ENCODE data around the gene CAPN15.

The CAPN15 gene

GRCh38 chr16:526181-527014 lies 1.1 kb upstream of the CAPN15 start:
- DNase-seq (ENCODE audit: low read depth): no peak

- DNase-seq (ENCODE audit: low read depth): peak; percentile 64
These were observed 849 bp downstream of the CAPN15 start for GRCh38 chr16:528111-529011.

GRCh38 chr16:529012-529575 lies 1.6 kb downstream of the CAPN15 start:
- no peak for DNase-seq (ENCODE audit: low read depth)

- no peak for DNase-seq (ENCODE audit: low read depth)
These were observed 2.8 kb downstream of the CAPN15 start for GRCh38 chr16:530111-530817.

GRCh38 chr16:531494-532125 lies 4.1 kb downstream of the CAPN15 start:
- DNase-seq (ENCODE audit: low read depth): no peak

GRCh38 chr16:533391-534123 lies 6.0 kb downstream of the CAPN15 start:
- DNase-seq (ENCODE audit: low read depth): no peak

- DNase-seq (ENCODE audit: low read depth): no peak
These were observed 6.6 kb downstream of the CAPN15 start for GRCh38 chr16:534135-534534.

GRCh38 chr16:534856-535445 lies 7.4 kb downstream of the CAPN15 start:
- no peak for DNase-seq (ENCODE audit: low read depth)

GRCh38 chr16:535446-536405 lies 8.2 kb downstream of the CAPN15 start:
- DNase-seq (ENCODE audit: low read depth): peak; percentile 60

- DNase-seq (ENCODE audit: low read depth): no peak
These were observed 9.2 kb downstream of the CAPN15 start for GRCh38 chr16:536746-537145.

- DNase-seq (ENCODE audit: low read depth): no peak
These were observed 10.2 kb downstream of the CAPN15 start for GRCh38 chr16:537415-538335.

GRCh38 chr16:539901-540530 lies 12.5 kb downstream of the CAPN15 start:
- no peak for DNase-seq (ENCODE audit: low read depth)

- DNase-seq (ENCODE audit: low read depth): no peak
These were observed 13.3 kb downstream of the CAPN15 start for GRCh38 chr16:540645-541340.

- DNase-seq (ENCODE audit: low read depth): no peak
These were observed 16.0 kb downstream of the CAPN15 start for GRCh38 chr16:543301-544164.

GRCh38 chr16:544517-544916 lies 17.0 kb downstream of the CAPN15 start:
- no peak for DNase-seq (ENCODE audit: low read depth)

All from HS-5 (cell line).